Right lobe of liver (tissue), 4 donors: ENCODE measurements around the gene DRD5.

Experiments
- CTCF ChIP-seq, 4 donors: fragments of 200-600 bp in 3 of 4; fragments of 450-650 bp in 1 of 4; IDR thresholded peaks; one replicate each; pipeline versions ENCODE4 v1.5.1 to v1.8.0; 2016 to 2022; ENCODE audit warnings: antibody characterized with exemption in 4 of 4, mild to moderate bottlenecking in 2 of 4
- POLR2A ChIP-seq: fragments of 450-650 bp; IDR thresholded peaks from one replicate; pipeline ENCODE4 v1.6.1; 2017; ENCODE audit warnings: antibody characterized with exemption, mild to moderate bottlenecking
- donor health status: DM: no; HTN: no; CAD: no.
- donor health status: DM: no; HTN: no; CAD: no.
- donor health status: DM: no; HTN: yes; CAD: no.

GRCh38 chr4:9800848-9801247 lies 19.4 kb downstream of the DRD5 start:
- no peak for TF ChIP-seq POLR2A
- TF ChIP-seq CTCF (IDR thresholded peaks at IDR 0.05): no peak
